HPDE6-E6E7 (cell line): ENCODE data around the gene ZNF592.
"Not testable (repeated sequence)": the region's sequence is repeated elsewhere in the genome, so short reads cannot be mapped to it uniquely, and the experiment has no call there.

Experiments used
- DNase-seq: peaks from one replicate; pipeline ENCODE4 v3.0.0; 2011; ENCODE audit warnings: missing footprints; ENCODE audit errors: extremely low spot score

ZNF592 gene

GRCh38 chr15:84741121-84741520 is 7.3 kb upstream of the ZNF592 start:
- DNase-seq, result no peak

GRCh38 chr15:84747416-84748273 is 747 bp upstream of the ZNF592 start:
- DNase-seq, result peak; percentile 60

- no peak for DNase-seq
These were observed 959 bp downstream of the ZNF592 start for GRCh38 chr15:84749111-84749991.

GRCh38 chr15:84750583-84751092 is 2.2 kb downstream of the ZNF592 start:
- no peak for DNase-seq

GRCh38 chr15:84751721-84752120 is 3.3 kb downstream of the ZNF592 start:
- not testable (repeated sequence) for DNase-seq

- no peak for DNase-seq
These were observed 3.8 kb downstream of the ZNF592 start for GRCh38 chr15:84752195-84752594.

- no peak for DNase-seq
These were observed 4.3 kb downstream of the ZNF592 start for GRCh38 chr15:84752700-84753099.

- not testable (repeated sequence) for DNase-seq
These were observed 6.5 kb downstream of the ZNF592 start for GRCh38 chr15:84754889-84755288.

- DNase-seq, result no peak
These were observed 7.5 kb downstream of the ZNF592 start for GRCh38 chr15:84755736-84756527.

- DNase-seq, result no peak
These were observed 10.6 kb downstream of the ZNF592 start for GRCh38 chr15:84759018-84759417.

- DNase-seq, result no peak
These were observed 11.8 kb downstream of the ZNF592 start for GRCh38 chr15:84760219-84760618.

- no peak for DNase-seq
These were observed 13.3 kb downstream of the ZNF592 start for GRCh38 chr15:84761607-84762131.

- DNase-seq, result no peak
These were observed 14.6 kb downstream of the ZNF592 start for GRCh38 chr15:84762840-84763572.

GRCh38 chr15:84764585-84764984 is 16.2 kb downstream of the ZNF592 start:
- no peak for DNase-seq

- DNase-seq, result no peak
These were observed 16.6 kb downstream of the ZNF592 start for GRCh38 chr15:84764989-84765388.

- DNase-seq, result no peak
These were observed 17.3 kb downstream of the ZNF592 start for GRCh38 chr15:84765675-84766074.

- DNase-seq, result no peak
These were observed 18.2 kb downstream of the ZNF592 start for GRCh38 chr15:84766461-84767035.

GRCh38 chr15:84772031-84772430 is 23.6 kb downstream of the ZNF592 start:
- no peak for DNase-seq

GRCh38 chr15:84772467-84772866 is 24.1 kb downstream of the ZNF592 start:
- DNase-seq, result no peak

GRCh38 chr15:84773716-84774115 is 25.3 kb downstream of the ZNF592 start:
- no peak for DNase-seq
